ENCODE results near the gene EFR3B.
"Not testable (repeated sequence)": the region's sequence is repeated elsewhere in the genome, so short reads cannot be mapped to it uniquely, and the experiment has no call there.

The EFR3B gene, protein sequence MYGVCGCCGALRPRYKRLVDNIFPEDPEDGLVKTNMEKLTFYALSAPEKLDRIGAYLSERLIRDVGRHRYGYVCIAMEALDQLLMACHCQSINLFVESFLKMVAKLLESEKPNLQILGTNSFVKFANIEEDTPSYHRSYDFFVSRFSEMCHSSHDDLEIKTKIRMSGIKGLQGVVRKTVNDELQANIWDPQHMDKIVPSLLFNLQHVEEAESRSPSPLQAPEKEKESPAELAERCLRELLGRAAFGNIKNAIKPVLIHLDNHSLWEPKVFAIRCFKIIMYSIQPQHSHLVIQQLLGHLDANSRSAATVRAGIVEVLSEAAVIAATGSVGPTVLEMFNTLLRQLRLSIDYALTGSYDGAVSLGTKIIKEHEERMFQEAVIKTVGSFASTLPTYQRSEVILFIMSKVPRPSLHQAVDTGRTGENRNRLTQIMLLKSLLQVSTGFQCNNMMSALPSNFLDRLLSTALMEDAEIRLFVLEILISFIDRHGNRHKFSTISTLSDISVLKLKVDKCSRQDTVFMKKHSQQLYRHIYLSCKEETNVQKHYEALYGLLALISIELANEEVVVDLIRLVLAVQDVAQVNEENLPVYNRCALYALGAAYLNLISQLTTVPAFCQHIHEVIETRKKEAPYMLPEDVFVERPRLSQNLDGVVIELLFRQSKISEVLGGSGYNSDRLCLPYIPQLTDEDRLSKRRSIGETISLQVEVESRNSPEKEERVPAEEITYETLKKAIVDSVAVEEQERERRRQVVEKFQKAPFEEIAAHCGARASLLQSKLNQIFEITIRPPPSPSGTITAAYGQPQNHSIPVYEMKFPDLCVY

DNA sequence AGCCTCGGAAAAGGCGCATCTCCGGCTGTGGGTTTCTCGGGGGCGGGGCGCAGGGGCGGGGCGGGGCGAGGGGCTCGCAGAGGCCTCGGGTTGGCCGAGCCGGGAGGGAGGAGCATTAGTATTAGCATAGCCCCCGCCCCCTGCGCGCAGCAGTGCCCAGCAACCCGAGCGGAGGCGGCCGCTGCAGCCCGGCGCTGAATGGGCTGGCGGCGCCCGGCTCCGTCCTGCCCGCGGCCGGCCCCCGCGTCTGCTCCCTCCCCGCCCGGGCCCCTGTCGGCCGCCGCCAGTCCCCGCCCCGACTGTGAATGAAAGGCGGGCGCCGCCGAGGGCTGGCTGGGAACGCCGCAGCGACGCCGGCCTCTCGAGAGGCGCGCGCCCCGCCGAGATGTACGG, at the start of gene EFR3B:
TSS of gene EFR3B (plus strand) at position 149 of the 393 bp plus-strand sequence. CDS start at position 386, 237 bp downstream.
- peak; percentile 91 for DNase-seq

DNA sequence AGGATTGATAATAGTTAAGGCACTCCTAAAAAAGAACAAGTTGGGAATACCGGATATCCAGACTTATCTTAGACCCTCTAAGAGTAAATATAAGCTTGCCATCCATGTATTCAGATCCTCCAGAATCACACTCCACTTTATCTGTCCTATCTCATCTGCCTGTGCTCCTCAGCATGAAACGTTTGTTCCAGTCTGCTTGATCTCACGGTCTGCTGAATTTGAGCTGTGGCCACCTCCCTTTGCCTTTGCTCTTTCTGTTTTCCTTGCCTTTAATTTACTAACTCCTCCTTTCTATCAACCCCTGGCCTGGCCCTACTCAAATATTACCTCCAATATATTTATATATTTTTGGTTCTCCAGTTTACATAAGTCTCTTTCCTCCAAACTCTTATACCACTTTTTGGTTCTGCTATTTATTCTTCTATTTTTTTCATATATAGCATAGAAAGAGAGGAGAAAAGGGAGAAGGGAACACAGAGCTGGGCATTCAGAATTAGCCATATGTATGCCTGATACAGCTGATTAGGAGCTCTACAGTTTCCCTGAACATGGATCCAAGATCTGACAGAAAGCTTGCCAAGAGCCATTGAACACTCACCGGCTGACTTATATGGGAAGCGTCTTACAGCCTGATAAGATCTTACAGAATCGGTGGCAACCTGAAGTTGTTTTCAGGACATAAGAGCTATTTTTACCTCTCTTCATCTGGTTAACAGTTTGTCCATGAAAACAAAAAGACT, 48.3 kb upstream of the EFR3B start:
- no peak for DNase-seq

DNA sequence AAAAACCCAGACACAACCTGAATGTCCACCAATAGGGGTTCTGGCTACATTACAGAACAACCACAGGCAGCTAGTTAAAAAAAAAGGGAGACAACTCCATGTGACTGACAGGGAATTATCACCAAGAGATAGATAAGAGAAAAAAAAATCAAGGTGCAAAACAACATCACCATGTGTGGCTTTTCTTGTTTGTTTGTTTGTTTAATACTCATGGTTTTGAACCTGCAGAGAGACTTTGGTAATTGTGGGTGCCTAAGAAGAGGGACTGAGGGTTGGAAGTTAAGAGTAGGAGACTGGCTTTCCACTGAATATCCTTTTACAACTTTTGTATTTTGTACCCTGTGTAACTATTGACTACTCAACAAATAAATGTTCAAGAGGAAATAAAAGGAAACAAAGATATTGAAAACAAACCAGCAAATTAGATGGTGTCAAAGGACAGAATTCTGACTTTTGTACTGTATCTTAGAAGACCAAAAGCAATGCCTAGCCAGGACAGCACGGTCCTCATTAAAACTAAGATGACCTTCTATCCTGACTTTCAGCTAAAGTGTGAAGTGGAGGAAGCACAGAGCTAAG, 47.6 kb upstream of the EFR3B start:
- no peak for DNase-seq

DNA sequence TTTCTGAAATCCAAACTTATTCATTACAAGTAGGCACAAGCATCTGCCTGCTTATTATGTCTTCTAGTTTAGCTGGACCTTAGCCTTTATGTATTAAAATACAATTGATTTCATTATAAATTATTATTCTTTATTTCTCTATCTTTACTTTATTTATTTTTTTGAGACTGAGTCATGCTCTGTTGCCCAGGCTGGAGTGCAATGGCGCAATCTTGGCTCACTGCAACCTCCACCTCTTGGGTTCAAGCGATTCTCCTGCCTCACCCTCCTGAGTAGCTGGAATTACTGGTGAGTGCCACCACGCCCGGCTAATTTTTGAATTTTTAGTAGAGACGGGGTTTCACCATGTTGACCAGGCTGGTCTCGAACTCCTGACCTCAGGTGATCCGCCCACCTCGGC, 42.8 kb upstream of the EFR3B start:
- DNase-seq: not testable (repeated sequence)

DNA sequence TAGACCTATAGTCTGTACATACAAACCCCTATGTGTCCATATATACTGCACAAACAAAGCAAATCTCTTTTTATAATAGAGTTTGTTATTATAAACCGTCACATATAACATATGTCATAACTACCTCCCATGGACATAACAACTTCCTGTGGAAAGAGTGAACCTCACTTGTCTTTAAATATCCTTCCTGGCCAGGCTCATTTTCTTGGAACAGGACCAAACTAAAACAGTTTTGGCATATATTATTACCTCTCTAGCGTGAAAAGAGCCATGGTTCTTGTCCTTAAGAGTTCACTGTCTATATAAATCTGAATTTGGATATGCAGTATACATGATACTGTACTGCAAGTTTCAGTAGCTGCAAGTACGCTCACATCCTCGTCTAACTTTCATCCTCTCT, 41.8 kb upstream of the EFR3B start:
- no peak for DNase-seq

DNA sequence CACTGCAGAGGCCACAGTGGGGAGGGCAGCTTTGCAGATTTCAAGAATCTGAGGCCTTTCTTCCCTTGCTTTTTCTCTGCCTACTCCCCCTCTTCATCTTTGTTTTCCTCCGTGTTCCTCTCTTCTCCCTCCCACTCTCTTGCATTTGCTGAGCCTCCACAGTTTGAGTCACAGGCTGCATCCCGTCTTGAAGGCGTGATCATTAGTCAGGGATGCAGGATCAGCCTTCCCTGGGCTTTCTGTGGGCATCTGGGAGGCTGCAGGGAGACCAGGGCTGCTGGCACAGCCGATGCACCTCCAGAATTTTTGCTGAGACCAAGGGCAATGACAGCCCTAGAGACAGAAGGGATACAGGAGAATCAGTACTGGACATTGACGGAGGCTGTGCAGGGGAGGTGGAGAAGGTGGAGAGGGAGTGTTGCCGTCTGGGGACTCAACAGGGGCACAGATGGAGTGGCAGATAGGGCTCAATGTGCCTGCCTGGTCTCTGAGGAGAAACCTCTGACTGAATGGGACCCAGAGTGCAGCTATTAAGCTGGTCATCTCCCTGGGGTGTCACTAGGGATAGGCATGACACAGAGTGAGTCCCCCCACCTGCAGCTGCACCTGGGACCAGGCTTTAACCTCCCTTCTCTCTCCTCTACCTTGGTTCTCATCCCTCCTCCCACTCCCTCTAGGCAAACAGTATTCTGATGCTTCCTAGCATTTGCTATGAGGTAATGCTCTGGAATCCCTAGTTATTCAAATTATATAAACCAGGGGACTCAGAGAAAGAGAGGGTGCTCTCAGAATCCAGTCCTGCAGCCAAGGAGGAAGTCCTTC, 41.2 kb upstream of the EFR3B start:
- DNase-seq: no peak

DNA sequence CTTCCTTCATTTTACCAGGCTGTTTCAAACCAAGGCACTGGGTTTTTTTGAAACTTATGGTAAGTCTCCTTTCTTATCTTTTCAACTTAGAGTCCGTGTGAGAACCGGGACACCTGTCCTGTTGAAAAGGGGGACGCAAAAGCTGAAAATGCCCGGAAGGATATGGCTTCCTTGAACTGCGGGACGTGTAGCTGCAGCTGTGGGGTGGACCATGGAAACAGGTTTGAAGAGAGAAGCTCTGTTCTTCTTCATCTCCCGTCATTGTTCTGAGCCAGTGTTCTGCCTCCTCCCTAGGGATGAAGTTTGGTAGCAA, 40.6 kb upstream of the EFR3B start:
- no peak for DNase-seq

DNA sequence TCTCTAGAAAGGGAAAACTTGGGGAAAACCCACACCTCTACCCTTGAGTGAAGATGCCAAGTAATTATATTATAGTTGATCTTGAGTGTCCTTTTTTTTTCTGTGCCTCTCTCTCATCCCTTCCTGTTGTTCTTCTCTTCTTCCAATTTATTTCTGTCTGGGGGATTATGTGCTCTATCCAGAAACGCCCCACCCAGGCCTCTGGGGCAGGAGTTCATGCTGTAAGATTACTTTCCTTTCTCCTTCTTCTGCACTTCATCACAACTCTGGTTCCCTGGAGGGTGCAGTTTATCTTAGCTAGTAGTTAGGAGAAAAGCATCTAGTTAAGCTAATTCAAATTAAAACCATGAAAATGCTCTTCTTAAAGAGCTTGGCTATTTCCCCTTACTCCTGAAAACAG, 39.8 kb upstream of the EFR3B start:
- DNase-seq: no peak

DNA sequence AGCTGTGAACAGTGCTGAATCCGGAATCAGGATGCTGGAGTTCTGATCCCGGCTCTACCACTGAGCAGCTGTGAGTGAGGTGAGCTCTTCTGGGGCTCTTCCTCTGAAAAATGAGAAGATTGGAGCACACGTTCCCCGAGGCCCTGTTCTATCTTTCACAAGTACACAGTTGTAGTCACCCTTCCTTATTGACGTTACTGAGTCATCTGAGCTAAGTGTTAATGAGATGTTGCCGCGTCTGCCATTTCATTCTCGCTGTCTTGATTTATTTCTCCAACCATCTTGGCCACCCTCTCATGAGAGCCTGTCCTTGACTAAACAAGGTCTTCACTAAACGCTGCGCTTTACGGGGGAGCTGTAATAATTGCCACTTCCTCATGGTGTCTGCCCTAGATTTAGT, 31.9 kb upstream of the EFR3B start:
- no peak for DNase-seq

DNA sequence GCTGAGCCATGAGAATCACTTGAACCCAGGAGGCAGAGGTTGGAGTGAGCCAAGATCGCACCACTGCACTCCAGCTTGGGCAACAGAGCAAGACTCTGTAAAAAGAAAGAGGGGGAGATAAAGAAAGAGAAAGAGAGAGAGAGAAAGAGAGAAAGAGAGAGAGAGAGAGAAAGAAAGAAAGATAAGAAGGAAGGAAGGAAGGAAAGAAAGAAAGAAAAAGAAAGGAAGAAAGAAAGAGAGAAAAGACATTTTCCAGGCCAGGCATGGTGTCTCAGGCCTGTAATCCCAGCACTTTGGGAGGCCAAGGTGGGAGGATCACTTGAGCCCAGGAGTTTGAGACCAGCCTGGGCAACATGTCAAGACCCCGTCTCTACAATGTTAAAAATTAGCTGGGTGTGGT, 30.5 kb upstream of the EFR3B start:
- not testable (repeated sequence) for DNase-seq

DNA sequence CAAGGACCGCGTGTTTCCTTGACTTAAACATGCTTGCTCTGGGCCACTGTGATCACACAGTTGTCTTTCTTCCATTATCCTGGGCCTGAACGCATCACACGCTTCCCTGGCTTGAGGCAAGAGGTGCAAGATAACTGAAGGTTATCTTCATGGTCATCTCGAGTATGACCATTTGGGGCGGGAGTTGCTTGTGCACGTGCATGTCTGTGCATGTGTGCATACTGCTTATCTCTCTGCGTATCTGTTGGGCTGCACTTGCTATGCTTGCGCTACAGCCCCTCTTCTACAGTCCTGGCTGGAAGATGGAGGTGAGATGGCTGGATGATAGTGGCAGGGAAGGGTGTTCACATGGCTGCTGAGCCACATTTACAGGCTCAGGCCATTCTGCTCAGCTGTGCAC, 27.2 kb upstream of the EFR3B start:
- DNase-seq: no peak

DNA sequence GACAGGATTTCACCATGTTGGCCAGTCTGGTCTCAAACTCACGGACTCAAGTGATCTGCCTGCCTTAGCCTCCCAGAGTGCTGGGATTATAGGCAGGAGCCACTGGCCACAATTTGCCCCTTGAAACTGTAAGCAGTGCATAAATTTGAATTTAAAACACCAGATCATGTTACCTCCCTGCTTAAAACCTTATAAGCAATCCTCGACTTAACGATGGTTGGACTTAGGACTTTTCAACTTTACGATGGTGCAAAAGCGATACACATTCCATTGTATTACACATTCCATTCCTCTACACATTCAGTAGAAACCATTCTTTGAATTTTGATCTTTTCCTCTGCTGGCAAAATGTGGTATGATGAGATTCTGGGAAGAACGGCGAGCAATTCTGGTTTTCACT, 23.2 kb upstream of the EFR3B start:
- no peak for DNase-seq

DNA sequence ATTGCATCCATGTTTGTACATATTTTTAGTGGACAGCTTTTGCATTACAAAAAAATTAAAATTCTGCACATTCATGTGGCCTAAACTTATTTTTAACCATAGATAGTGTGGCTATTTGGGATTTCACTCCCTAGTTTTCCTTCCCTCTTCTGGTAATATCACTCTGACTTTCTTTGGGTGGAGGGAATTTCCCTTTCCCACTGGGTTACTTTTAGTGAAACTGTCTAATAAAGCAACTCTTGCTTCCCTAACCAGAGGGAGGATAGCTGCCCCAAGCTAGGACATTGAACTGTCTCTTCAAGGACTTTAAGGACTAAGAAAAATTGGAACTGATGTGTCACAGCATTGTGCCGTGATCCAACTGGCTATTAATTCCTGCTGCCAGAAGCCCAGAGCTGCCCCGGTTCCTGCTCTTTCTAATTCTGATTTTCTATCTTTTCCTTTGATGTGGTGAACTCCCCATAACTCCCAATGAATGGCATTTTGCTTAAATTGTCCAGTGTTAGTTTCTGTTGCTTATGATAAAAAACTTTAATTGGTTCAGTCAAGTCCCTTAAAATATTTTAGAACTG, 20.0 kb upstream of the EFR3B start:
- DNase-seq: no peak

DNA sequence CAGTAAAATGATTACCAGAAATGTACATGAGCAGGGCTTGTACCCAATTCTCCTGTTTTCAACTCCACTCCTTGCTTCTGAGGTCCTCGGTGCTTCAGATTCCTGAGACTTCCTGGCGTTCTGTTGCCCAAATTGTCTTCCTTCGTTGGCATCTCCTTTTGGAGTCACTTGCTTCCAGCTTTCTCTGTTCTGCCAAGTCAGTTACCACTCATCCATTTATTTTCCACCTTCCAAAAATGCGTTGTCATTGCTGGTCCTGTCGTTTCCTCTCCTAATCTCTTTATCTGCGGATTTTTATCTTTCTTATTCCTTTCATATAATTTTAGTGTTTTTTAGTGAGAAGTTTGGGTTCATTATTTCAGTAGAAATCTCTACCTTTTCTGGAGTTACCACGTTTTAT, 18.5 kb upstream of the EFR3B start:
- DNase-seq: no peak

DNA sequence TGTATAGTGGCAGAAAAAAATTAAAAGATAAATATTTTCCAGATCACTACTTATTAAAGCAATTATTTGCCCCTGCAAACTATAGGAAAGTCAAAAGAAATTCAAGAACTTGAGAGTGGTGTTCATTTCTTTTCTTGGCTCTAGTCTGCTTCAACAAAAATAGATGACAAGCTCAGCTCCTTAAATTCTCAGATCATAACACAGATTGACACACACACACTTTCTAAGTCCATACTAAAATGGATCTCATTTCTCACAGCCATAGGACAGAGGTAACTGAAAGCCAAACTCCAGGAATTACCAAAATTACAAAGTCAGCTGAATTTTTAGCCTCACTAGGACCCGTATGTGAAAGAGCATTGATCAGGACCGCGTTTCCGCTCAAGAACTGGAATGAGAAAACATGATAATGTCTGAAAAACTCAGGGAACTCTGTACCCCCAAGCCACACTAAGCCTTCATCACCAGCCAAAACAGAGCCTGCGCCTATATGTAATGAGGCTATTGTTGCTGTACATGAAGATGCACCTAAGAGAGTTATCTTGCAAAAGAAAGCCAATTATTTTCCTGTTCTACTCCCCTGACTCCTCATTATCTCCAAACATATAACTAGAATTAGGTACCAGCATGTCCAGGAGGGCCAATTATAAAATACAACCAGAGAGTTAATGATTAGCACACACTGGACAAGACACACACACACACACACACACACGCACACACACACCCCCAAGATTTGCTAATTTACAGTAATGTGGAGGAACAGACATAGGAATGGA, 16.5 kb upstream of the EFR3B start:
- DNase-seq: no peak

DNA sequence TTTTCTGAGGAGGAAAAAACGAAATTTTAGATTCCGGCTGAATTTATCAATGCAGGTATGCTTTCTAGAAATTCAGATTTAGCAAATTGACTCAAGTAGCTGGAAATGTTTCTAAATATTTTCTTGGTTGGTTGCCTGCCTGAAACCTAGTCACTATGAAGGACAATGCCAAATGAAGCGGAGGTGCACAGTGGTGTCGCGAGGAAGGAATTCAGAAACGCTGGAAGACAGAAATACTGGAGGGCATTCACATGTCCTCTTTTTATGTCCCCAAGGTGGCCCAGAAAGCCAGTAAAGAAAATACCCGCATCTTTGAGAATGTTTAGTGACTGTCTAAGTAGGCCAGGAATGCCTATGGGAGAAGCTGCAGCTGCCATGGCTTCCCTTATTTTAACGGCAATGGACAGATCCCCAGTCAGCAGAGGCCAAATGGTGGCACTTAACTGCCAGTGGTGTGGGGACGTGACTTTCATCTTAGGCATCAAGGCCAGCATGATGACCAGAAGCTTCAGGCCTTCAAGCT, 15.8 kb upstream of the EFR3B start:
- DNase-seq: no peak

DNA sequence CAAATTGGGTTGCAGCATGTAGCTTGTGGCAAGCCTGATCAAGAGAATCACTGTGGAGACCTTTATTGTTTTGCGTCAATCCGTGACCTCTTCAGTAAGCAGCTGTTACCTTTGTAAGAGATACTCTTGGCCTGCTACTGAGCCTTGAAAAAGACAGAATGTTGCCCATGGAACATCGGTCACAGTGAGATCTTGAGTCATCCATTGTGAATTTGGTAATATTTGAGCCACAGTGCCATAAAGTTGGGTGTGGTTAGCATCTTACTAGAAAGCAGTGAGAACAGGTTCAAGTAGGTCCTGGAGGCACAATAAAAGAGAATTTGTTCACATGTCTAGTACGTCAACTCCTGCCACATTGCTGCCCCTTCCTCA, 12.7 kb upstream of the EFR3B start:
- DNase-seq: no peak

DNA sequence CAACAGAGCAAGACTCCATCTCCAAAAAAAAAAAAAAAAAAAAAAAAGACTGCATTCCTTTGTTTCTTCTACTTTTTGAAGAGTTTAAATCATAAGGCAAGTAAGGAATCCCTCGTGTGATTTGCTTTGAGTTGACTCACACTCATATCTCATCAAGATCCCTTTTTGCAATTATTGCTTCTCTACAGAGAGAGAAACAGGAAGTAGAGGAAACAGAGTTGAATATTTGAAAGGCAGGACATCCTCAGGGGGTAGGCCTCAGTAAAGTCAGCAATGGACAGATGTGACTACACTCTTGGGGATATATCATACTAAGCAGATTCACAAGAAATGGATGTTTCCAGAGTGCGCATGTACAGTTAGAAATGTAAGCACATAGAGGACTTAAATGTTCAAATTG, 11.2 kb upstream of the EFR3B start:
- no peak for DNase-seq

DNA sequence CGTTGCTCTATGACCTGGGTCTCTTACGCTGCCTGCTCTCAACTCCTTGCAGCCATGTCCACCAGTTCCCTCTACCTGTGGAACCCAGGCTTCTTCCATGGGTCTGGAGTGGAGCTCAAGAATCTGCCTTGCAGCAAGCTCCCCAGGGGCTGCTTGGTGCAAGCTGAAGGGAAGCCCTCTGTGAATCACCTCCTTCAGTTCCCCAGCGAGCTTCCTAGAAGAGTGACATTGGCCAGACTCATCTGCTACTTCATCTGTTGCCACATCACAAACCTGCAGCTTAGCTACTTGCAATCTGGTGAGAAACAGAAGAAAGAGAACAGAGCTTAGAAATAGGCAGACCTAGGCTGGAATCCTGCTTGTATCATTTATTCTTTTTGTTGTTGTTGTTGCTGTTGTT, 9.8 kb upstream of the EFR3B start:
- no peak for DNase-seq

DNA sequence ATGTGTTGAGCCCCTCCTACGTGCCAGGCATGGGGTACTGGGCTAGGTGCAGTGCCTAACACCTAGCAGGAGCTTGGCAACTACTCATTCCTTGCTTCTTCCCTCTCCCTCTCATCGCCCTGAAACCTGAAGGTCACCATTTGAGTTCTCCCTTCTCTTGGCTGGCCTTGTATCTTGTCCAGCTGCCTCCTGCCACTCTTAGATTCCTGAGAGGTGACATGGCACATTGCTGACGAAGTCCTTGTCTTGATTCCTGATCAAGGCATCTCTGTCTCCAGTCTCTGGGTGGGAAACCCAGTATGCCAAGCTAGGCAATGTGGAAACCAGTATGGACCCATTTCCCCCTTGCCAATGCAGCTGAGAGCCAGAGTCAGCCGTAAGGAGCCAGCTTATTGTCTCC, 9.0 kb upstream of the EFR3B start:
- DNase-seq: no peak

DNA sequence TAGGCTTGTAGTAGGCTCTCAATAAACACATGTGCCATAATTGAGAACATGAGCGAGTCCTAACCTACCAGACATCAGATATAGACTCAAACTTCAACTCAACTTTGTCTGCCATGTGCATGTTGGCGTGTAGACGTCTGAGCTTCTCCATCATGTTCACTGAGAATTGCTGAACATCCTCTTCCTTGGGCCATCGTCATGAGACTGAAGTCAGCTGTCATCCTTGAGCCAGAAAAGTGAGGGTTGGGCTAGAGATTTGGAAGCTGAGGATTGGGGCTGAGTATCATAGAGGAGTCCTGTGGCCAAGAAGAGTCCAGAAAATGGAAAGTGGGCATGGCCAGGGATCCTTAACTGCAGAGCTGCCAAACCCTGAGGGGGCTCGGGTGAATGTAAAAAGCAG, 7.8 kb upstream of the EFR3B start:
- no peak for DNase-seq
